ENCODE results near the gene HAT1.

HAT1 gene

DNA sequence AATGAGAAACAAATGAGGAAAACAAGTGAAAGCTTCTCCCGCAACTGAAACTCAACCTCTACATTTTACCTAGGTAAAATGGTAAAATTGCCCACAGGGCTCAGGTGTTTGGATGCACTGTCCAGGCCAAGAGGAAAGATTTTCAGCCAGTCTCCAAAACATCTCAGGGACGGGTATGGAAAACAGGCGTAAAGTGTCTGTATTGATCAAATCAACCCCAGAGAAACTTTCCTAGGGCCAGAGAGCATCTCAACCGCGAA, 361 bp upstream of the HAT1 start:
- no peak for FAIRE-seq

DNA sequence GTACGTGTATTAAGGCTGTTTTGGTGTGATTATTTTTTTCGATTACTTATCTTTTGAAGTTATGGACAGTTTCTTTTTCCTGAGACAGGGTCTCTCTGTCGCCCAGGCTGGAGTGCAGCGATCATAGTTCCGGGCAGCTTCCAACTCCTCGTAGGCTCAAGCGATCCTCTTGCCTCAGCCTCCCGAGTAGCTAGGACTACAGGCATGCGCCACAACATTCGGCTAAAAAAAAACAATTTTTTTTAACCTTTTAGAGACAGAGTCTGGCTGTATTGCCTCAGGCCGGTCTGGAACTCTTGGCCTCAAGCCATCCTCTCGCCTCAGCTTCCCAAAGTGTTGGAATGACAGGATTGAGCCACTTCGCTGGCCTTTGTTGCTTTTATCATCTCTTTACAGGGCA, 945 bp downstream of the HAT1 start:
- no peak for FAIRE-seq

DNA sequence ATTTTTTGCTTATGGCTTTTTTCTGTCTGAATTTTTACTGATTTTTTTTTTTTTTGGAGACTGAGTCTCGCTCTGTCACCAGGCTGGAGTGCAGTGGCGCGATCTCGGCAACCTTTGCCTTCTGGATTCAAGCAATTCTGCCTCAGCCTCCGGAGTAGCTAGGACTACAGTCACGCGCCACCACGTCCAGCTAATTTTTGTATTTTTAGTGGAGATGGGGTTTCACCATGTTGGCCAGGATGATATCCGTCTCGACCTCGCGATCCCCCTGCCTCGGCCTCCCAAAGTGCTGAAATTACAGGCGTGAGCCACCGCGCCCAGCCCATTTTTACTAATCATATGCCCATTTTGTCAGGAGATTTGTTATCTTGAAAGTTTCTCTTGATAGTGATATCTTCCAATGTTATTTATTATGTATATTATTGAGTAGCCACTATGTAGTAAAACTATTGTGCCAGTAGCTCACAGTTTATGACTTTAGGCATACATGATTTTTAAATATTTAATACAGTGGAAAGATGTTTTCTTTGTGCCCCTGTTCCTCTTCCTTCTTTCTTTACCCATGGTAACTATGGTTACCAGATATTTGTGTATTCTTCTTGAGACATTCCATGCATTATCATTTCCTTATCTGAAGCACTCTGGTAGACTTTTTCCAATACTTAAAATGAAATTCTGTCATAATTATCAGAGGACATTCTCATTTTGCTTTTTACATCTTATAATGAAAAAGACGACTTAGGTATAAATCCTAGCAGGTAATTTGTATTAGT, 2.1 kb downstream of the HAT1 start:
- no peak for FAIRE-seq

DNA sequence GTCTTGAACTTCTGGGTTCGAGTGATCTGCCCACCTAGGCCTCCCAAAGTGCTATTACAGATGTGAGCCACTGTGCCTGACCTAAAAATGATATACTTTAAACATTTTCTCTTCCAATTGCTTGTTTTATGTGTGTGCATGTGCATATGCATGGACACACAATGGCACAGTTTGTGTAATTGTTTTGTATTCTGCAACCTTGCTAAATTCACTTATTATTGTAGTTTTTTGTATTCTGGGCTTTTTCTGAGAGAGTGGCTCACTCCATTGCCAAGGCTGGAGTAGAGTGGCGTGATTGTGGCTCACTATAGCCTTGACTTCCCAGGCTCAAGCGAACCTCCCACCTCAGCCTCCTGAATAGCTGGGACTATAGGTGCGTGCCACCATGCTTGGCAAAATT, 8.1 kb downstream of the HAT1 start:
- FAIRE-seq, result no peak

DNA sequence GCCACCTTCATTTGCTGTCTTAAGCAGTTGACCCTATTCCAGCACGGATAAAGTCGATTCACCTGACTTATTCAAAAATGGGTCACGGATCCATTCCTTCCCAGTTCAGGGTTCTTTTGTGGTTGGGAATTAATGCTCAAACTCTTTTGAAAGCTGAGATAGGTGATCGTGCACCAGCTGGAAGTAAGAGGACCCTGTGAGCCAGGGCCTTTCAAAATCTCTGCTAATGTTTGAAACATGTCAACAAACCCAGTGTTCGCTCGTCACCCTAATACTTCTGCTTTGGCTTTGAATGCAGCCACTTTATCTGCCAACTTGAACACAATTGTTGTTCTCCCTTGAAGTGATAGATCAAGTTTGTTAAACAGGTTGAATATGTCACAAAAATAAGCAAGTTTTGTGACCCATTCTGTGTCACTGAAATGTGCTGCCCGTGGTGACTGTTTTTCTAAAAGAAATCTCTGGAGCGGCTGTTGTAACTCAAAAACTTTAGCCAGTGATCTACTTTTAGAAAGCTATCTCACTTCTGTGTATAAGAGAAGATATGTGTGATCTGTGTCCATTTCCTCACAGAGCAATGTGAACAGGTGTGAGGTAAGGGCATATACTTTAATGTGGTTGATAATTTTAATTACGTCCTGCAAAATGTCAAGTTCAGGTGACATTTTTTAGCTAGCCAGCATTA, 16.9 kb downstream of the HAT1 start:
- FAIRE-seq, result no peak

DNA sequence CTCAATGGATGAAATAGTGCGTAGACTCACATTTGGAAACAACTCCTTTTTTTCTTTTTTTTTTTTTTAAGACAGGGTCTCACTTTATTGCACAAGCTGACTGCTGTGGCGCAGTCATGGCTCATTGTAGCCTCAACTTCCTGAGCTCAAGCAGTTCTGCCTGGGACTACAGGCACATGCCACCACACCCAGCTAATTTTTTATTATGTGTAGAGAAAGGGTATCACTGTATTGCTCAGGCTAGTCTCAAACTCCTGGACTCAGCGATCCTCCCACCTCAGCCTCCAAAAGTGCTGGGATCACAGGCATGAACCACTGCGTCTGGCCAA, 17.4 kb downstream of the HAT1 start:
- FAIRE-seq, result no peak

DNA sequence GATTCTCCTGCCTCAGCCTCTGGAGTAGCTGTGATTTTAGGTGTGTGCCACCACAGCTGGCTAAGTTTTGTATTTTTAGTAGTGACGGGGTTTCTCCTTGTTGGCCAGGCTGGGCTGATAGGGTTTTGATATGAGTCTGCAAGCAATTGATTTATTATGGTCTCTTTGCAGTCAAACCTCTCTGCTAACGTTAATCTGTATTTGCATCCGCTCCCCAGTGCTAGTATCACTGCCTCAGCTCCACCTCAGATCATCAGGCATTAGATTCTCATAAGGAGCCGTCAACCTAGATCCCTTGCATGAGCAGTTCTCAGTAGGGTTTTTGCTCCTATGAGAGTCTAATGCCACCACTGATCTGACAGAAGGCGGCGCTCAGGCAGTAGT, 19.0 kb downstream of the HAT1 start:
- no peak for FAIRE-seq

DNA sequence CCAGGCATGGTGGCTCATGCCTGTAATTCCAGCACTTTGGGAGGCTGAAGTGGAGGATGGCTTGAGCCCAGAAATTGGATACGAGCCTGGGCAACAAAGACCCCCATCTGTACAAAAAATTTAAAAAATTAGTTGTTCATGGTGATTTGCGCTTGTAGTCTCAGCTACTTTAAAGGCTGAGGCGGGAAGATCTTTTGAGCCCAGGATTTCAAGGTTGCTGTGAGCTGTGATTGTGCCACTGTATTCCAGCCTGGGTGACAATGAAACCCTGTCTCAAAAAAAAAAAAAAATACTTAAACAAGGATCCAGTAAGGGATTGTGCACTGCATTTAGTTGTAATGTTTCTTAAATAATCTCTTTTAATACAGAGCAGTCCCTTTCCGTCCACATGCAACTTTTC, 21.6 kb downstream of the HAT1 start:
- FAIRE-seq, result no peak

DNA sequence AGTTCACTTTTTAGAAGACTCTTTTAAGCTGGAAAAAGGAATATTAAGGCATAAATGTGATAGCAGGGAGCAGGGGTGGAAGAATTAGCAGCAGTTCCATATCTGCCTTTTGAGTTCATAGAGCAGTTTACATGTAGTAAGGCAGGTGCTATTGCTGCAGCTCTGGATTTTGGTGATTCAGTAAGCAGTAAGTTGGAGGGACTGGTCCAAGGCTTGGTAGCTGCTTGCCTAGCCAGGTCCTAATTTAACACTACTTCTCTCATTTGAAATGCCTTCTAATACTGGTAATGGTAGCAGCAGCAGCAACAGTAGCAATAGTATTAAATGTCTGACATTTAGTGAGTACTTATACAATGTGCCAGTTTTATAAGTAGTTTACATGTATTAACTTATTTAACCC, 30.0 kb downstream of the HAT1 start:
- FAIRE-seq, result no peak

DNA sequence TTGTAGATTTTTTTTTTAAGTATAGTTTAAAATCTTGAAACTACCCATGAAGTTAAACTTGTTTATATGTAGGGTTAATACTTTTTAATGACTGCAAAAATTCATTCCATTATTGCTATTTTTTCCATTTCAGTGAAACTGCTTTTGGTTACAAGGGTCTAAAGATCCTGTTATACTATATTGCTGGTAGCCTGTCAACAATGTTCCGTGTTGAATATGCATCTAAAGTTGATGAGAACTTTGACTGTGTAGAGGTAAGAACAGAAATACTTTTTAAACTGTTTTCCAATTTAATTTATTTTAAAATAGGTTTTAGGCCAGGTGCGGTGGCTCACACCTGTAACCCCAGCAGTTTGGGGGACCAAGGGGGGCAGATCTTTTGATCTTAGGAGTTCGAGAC, 30.5 kb downstream of the HAT1 start:
- no peak for FAIRE-seq

DNA sequence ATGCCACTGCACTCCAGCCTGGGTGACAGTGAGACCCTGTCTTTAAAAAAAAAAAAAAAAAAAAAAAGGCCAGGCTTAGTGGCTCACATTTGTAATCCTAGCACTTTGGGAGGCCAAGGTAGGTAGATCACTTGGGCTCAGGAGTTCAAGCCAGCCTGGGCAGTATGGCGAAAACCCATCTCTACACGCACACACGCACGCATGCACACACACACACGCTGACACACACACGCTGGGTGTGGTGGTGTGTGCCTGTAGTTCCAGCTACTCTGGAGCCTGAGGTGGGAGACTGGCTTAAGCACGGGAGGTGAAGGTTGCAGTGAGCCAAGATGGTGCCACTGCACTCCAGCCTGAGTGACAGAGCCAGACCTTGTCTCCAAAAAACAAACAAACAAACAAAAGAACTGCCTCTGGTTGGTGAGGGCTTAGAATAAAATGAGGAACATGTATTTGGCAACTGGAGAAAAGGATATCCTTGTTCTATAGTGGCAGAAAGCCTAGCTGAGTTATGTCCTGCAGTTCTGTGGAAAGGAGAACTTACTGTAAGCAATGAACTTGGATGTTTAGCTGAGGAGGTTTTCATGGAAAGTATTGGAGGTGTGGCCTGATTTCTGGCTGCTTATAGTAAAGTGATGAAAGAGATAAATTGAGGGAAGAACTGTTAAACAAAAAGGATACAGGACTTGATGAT, 34.0 kb downstream of the HAT1 start:
- no peak for FAIRE-seq

DNA sequence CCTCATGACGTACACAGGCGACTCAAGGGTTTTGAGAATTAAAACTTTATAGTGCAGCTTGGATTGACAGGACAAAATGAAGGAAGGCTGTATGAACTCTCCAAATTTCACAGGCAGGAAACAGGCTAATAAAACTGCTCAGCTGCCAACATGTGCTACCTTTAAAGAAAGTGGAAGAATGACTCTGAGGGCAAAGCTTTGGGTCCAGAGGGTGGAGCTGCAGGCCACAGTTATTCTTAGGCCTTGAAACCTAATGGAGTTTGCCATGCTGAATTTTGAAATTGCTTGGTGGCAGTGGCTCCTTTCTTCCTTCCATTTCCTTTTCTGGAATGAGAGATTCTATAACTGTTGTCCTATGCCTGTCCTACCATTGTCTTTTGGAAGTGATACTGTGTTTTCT, 34.8 kb downstream of the HAT1 start:
- no peak for FAIRE-seq

DNA sequence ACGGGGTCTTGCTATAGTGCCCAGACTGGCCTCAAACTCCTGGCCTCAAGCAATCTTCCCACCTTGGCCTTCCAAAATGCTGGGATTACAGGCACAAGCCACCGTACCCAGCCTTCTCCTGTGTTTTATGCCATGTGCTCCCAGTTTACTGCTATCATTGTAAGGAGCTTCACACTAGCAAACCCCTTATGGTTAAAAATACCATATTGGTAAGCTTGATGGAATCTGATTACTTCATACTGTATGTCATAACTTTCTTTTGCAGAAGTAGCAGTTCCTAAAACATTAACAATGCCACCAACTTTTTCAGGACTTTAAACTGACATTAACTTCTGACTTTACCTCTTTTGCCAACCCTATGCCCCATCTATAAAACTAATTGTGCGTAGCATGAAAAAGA, 36.2 kb downstream of the HAT1 start:
- FAIRE-seq, result no peak

DNA sequence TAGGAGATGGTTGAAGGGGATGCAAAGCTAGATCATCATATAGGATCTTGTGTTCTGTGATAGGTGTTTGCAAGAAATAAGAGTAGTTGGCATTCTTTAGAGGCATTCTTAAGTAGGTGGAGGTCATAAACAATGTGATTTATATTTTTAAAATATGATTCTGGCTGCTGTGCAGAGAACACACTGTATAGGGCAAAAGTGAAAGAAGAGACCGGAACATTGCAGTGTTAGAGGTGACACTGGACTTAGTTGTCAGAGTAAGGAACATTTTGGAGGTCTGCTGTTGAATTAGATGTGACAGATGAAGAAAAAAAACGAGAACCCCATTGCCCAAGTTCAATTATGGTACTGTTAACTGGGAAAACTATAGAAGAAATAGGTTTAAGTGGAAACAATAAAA, 37.7 kb downstream of the HAT1 start:
- FAIRE-seq, result no peak

DNA sequence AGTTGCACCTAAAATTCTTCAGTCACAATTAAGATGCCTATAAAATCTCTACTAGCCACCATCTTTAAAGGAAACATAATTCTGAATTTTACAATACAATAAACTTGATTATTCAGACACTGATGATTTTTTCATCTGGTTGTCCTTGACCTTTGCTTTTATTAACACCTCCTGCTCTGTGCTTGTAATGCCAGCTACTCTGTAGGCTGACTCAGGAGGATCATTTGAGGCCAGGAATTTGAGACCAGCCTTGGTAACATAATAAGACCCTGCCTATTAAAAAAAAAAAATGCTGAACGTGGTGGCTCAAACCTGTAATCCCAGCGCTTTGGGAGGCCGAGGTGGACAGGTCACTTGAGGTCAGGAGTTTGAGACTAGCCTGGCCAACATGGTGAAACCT, 38.3 kb downstream of the HAT1 start:
- FAIRE-seq, result no peak

DNA sequence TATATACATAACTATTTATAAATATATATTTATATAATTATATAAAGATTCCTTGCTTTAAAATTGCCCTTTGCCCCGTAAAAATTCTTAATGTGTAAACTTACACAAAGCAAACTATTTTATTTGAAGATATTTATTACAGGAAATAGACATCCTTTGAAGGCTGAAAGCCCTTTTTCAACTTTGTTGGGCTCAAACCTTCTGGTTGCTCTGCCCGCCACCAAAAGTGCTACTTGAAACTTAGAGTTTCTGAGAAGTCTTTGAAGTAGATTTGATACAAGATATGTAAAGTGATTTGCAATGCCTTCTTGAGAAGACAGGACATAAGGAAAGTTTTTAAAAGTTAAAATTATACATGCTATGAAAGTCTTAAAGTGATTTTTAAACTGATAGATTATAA, 40.9 kb downstream of the HAT1 start:
- no peak for FAIRE-seq

DNA sequence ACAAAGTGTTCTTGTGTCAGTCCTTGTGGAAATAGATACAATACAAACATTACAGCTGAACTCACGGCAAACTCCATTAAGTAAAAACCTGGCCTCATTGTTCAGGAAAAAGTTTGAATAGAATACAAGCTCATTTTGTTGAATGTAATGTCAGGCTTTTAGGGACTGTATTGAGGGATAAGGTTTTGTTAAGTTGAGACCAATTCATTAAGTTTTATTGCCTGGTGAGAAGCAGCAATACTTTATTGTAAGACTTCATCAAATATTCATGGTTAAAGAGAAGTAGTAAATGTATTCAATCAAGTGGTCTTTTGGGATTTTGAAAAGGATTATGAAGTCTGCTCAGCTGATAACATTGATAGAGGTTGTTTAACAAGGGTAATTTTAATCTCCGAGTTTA, 42.0 kb downstream of the HAT1 start:
- FAIRE-seq, result no peak

DNA sequence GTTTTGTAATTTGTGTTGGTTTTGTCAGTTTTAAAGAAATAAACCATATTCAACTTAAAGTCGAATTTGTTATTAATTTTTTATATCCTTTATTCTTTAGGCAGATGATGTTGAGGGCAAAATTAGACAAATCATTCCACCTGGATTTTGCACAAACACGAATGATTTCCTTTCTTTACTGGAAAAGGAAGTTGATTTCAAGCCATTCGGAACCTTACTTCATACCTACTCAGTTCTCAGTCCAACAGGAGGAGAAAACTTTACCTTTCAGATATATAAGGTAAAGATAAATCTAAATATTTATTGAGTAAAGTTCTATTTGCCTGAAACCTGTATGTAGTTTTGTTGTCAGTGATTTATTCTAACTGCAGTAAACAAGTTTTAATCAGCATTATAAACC, 43.0 kb downstream of the HAT1 start:
- no peak for FAIRE-seq

DNA sequence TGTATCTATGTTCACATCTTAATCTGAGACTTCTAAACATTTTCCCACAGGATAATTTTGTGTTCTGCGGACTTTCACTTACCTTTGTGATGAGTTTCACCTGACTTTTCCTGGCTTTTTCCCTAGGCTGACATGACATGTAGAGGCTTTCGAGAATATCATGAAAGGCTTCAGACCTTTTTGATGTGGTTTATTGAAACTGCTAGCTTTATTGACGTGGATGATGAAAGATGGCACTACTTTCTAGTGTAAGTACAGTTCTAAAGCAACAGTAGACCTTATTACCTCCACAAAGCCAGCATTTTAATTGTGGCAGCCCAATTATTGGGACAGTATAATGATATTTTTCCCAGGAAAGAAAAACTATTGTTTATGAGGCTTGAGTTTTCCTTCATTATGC, 43.4 kb downstream of the HAT1 start:
- FAIRE-seq, result no peak

DNA sequence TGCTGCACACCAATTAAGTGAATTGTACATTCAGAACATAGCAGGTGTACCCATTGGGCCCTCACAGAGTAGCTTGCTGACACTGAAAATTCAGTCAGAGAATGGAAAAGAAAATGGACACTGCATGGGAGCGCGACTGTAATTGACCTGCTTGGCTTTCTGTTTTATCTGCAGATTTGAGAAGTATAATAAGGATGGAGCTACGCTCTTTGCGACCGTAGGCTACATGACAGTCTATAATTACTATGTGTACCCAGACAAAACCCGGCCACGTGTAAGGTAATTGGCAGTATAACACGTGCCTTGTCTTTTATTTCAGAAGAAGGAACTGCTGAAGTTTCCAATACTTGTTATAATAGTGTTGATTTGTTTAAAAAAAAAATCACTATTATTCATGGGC, 44.0 kb downstream of the HAT1 start:
- FAIRE-seq, result no peak

DNA sequence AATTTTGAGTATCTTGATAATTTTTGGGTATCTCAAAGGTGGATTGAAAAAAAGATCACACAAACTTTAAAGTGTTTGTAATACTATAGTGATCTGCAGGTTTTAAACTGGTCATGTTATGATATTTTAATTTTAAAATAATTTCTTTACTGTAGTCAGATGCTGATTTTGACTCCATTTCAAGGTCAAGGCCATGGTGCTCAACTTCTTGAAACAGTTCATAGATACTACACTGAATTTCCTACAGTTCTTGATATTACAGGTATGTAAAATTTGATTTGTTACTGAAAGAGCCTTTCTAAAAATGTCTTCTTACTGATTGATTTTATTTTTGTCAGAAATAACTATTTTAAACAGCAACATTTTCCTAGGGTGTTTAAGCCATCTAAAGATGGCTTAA, 44.4 kb downstream of the HAT1 start:
- FAIRE-seq, result no peak

DNA sequence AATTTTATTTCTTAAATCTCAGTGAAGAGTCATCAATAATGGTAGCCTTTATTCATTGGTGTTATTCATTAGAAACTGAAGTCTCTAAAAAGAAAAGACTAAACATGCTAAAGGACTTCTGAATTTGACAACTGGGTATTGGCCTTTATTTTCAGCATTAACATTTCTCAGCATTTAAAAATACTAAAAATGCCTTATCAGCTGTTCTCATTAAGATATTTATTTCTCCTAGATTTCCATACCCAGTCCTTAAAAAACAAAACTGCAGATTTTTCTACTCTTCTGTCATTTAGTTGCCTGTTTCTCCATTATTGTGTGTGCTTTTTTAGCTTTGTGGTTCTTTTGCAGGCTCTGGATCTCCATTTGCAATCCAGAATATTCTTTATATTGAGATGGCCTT, 46.2 kb downstream of the HAT1 start:
- FAIRE-seq, result no peak

DNA sequence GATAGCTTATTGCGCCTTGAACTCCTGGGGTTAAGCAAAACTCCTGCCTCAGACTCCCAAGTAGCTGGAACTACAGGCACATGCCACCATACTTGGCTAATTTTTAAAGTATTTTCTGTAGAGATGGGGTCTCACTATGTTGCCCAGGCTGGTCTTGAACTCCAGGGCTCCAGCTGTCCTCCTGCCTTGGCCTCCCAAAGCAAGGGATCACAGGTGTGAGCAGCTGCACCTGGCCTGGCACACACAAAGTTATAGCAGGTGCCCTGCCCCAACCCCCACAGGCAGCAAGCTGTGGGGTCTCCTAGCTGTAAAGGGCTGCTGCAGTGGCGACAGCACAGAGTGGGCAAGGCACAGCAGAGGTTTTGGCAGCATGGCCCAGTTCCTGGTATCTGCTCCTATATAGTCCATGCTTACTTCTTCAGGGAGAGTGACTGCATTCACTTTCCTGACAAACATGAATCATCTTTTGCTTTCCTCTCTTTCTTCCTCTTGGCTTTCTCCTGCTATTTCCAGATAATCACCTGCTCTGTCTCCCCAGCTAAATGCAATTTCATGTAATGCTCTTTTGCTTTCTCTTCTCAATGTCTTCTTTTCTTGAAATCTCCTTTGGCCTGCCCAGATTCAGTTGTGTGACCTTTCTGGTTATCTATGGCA, 50.2 kb downstream of the HAT1 start:
- FAIRE-seq, result no peak

DNA sequence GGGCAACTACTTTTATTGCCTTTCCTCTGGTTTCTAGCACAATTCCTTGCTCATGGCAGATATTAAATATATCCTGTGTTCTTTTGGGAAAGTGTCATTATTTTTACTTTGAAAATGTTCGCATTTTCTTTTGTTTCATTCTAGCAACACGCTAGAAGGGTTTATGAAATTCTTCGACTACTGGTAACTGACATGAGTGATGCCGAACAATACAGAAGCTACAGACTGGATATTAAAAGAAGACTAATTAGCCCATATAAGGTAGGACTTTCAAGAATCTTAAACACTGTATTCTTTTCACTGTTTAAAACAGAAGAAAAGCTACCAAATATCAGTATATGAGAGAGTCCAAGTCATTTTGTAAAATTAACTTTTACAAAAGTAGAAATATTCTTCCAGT, 56.8 kb downstream of the HAT1 start:
- no peak for FAIRE-seq
